ENCODE data around the gene TAF1D.

DNA sequence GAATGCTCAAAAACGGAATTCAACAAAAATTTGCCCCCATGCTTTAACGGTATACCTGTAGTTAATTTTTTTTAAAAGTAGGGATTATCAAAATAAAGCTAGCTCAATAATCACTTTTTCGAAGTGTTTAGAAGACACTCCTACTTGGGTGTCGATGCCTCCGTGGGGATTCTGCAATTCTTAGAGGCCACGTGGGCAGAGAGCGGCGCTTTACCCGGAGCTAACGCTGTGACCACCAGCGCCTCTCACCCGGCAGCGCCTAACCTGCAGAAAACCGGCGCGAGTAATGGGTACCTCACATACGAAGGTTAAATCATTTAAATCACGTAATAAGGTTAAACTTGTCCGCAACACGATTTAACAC lies 583 bp downstream of the TAF1D start:
- TF ChIP-seq POLR2A (IDR thresholded peaks at IDR 0.05; ENCODE audit: low read depth, low read length), result peak; percentile 3
- TF ChIP-seq, protein P1, sequence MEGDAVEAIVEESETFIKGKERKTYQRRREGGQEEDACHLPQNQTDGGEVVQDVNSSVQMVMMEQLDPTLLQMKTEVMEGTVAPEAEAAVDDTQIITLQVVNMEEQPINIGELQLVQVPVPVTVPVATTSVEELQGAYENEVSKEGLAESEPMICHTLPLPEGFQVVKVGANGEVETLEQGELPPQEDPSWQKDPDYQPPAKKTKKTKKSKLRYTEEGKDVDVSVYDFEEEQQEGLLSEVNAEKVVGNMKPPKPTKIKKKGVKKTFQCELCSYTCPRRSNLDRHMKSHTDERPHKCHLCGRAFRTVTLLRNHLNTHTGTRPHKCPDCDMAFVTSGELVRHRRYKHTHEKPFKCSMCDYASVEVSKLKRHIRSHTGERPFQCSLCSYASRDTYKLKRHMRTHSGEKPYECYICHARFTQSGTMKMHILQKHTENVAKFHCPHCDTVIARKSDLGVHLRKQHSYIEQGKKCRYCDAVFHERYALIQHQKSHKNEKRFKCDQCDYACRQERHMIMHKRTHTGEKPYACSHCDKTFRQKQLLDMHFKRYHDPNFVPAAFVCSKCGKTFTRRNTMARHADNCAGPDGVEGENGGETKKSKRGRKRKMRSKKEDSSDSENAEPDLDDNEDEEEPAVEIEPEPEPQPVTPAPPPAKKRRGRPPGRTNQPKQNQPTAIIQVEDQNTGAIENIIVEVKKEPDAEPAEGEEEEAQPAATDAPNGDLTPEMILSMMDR (IDR thresholded peaks at IDR 0.05; ENCODE audit: extremely low read depth in 1 of 2, insufficient read depth in 1 of 2, low read depth in 1 of 2, low read length in 2 of 2), result no peak
- no peak for TF ChIP-seq GATA2 (IDR thresholded peaks at IDR 0.05; ENCODE audit: insufficient read depth, insufficient read length, low read depth, low read length)
- TF ChIP-seq EZH2 (IDR thresholded peaks at IDR 0.05; ENCODE audit: borderline replicate concordance, low read depth, low read length, severe bottlenecking), result no peak
- TF ChIP-seq, protein P2, sequence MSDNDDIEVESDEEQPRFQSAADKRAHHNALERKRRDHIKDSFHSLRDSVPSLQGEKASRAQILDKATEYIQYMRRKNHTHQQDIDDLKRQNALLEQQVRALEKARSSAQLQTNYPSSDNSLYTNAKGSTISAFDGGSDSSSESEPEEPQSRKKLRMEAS (IDR thresholded peaks at IDR 0.05; ENCODE audit: insufficient read depth, insufficient read length), result peak; percentile 78
- no peak for TF ChIP-seq POLR2AphosphoS5 (IDR thresholded peaks at IDR 0.05; ENCODE audit: insufficient read depth, low read depth, low read length)
- TF ChIP-seq MYC (IDR thresholded peaks at IDR 0.05; ENCODE audit: low read depth, low read length), result no peak
- no peak for TF ChIP-seq FOS (IDR thresholded peaks at IDR 0.05; ENCODE audit: borderline replicate concordance, insufficient read depth, low read length)
- TF ChIP-seq JUN (IDR thresholded peaks at IDR 0.05; ENCODE audit: borderline replicate concordance, insufficient read depth, insufficient read length, low read depth), result no peak
